HG02885 (cell line): ENCODE data around the gene KLHL25.
"Not testable (repeated sequence)": the region's sequence is repeated elsewhere in the genome, so short reads cannot be mapped to it uniquely, and the experiment has no call there.

Source experiments
- ATAC-seq: cut with Tn5 transposase; IDR thresholded peaks from one replicate; pipeline ENCODE4 v1.9.1; 2021; ENCODE audit warnings: mild to moderate bottlenecking; ENCODE audit not compliant: unreplicated experiment, poor library complexity

Gene KLHL25, protein sequence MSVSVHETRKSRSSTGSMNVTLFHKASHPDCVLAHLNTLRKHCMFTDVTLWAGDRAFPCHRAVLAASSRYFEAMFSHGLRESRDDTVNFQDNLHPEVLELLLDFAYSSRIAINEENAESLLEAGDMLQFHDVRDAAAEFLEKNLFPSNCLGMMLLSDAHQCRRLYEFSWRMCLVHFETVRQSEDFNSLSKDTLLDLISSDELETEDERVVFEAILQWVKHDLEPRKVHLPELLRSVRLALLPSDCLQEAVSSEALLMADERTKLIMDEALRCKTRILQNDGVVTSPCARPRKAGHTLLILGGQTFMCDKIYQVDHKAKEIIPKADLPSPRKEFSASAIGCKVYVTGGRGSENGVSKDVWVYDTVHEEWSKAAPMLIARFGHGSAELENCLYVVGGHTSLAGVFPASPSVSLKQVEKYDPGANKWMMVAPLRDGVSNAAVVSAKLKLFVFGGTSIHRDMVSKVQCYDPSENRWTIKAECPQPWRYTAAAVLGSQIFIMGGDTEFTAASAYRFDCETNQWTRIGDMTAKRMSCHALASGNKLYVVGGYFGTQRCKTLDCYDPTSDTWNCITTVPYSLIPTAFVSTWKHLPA

DNA sequence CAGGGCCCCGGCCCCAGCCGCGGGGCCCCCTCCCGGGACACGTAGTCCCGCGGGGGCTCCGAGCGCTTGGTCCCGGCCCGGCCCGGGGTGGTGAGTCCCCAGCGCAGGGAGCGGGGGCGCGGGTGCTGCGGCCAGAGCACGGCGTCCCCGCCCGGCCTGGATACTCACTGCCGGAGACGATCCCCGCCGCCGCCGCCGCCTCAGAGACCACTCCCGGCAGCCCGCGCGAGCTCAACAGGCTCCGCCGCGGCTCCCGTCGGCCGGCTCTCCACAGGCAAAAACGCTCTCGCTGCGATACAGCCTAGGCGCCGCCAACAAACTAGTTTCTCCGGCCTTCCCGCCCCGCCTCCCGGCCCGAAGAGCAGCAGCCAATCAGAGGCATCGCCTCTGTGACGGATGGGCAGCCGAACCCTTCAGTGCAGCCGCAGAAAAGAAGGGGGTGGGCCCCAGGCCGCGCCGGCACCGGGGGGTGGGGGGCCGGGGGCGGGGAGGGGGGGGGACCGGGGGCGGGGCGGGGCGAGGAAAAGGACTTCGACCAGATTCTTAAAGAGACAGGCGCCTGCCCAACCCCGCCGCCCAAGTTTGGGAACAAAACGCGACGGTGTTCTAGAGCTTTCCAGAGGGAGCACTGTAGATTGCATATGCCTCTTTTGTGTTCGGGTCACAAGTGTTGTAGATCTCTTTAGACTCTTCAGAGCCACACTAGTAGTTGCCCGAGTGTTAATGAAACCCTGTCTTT is at the start of gene KLHL25:
Gene KLHL25 (minus strand): TSS at position 328 of the 739 bp plus-strand sequence. CDS start 25,115 bp downstream, outside the sequence.
- peak; percentile 97 for ATAC-seq

DNA sequence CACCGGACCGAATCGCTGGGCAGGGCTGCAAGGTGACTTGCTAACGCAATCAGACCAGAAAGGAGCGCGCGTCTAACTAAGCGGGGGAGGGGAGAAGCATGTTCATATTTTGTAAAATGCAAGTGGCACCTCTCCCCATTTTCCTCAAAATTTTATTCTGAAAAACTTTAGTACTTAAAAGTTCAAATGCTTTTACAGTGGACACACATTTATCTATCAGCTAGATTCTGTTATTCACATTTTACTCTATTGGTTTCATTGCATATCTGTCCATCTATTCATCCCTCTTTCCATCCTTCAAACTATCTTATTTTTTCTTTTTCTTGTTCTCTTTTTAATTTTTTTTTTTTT is 46.1 kb upstream of the KLHL25 start:
- no peak for ATAC-seq

DNA sequence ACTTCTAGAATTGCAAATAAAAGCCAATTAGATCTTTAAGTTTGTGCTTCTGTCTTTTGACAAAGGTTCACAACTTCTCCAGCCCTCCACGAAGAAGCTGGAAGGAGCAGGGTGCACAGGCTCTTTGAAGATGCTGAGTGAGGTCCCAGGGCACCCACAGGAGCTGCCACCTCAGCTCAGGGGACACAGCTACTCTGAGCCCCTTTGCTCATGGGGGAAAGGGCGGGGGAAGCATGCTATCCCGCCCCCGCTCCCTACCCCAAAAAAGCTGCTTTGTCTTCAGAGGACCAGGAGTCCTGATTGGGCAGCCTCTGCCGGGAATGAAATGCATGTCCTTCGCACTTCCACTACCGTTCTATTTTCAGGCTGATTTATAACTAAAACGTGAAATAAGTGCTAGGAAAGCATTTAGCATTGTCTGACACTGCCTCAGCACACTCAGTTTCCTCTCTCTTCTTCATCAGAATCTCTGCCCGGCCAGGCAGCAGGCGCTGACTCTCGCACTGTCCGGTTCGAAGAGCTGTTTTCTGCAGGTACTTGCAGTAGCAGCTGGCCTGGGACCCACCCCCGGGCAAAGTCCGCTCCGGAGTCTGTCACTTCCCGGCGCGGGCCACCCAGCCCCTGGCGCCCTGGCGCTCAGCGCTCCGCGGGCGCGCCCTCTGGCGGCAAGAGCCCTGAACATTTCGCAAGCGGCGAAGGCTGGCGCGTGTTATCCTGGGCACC is 45.5 kb upstream of the KLHL25 start:
- ATAC-seq: peak; percentile 99

DNA sequence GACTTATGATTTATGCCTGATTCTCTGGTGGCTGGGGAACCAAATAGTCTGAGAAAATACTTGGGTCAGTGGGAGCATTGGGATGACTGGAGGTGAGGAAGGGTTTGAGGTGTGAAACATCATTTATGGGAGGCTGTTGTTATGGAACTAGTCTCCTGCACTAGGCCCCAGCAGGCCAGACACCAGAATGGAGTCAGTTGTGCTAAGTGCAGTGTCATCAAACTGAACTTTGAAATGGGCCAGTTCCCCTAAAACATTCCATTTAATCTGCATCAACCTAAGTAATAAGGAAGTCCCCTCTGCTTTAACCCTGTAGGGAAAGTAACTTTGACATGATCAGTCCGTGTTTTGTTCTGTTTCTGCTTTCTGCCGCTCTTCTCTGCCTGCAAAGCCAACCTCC is 44.9 kb upstream of the KLHL25 start:
- no peak for ATAC-seq

DNA sequence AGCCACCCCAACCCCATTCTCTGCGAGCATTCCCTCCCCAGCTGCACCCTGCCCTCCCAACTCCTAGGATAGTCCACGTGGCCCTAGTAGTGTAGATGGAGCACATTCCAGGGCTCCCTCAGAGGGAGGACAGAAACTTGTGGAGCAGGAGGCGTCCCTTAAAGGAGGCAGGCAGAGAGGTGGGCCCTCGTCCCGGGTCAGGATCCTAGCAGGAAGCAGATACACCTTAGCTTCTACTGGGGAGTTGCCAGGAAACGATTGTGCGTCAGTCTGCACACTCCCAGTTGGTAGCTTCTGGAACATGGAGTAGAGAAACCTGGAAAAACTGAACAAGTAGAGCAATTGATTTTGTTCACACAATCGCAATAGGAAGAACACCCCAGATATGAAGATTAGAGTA is 43.9 kb upstream of the KLHL25 start:
- ATAC-seq: no peak

DNA sequence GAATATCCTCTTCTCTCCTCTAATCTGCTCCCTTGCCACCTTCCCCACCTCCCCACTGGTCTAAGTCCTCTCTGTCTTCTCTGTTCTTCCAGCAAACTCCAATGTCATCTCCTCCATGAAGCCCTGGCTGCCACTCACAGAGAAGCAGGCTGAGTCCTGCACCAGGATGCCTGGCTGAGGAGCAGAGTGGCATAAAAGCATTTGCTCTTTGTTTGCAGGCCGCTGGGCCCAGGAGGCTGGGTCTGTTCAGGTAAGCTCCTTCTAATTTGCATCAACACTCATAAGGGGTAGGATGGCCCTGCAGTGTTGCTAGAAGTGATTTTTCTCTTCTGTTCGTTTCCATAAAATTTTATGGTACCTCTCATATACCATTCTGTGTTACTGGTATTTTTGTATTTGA is 43.2 kb upstream of the KLHL25 start:
- ATAC-seq: no peak

DNA sequence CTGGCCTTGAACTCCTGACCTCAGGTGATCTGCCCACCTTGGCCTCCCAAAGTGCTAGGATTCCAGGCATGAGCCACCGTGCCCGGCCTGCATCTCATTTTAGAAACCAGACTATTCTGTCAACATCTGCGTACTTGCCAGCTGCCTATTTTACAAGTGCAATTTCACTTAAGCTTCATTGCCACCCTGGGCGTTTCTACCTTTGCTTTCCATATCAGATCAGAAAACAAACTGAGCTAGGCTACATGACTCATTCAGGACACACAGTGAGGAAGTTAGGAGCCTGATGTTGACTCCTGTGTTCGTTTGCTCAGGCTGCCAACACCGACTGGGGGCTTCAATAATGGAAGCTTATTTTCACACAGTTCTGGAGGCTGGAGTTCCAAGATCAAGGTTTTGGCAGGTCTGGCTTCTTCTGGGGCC is 42.3 kb upstream of the KLHL25 start:
- no peak for ATAC-seq

DNA sequence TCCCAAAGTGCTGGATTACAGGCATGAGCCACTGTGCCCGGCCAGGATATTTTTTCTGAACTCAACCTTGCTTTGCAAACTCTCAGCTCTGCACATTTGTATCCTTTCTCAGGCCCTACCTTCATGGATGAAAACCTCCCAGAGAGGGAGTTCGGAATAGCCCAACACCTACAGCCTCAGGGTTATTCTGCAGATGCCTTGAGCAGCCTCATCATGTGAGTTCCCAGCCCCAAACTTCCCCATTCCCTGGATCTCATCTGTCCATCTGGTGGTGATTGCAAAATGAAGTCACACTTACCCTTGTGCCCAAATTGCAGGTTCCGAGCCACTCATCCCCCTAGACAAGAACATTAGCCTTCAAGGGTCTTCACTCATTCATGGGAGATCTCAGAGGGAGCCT is 39.9 kb upstream of the KLHL25 start:
- no peak for ATAC-seq

DNA sequence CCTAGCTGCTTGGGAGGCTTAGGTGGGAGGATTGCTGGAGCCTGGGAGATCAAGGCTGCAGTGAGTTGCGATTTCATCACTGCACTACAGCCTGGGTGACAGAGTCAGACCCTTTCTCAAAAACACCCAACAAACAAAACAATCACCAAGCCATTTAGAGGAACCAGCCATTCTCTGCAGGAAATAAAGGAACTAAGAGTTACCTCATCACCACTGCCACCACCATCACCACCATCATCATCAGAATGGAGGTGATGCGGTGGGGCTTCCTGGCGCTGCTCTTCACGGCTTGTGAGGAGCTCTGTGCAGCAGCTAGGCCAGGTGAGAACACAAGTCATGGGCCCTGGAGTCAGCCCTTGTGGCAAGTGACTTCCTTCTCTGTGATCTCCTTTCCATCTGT is 37.7 kb upstream of the KLHL25 start:
- ATAC-seq: no peak

DNA sequence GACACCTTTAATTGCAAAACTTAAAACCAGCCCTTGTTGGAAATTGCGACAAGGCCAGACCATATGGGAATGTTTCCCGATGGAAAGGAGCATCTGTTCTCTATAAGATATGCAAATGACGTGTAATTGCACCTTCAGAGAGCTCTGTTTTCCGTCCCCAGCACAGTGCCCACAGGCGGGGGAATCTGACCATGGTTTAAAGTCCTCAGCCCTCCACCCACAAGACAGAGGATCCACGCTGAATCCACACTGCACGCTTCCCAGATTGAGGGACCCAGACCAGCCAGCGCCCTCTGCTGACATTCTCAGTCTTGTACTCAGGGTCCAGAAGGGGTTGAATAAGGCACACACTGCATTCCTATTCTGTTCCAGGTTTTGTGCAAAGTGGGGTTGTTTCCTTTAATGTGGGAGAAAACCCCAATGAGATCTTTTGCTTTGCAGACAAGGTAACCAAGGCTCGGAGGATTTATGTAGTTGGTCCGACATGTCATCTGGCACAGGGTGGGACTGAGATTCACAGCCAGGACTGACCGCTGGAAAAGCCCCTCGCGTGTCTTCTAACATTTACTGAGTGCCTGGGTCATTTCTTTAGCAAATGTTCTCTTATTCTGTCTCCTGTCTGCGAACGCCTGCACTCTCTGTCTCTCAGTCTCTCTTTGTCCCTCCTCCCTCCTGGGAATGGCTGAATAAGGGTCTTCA is 36.8 kb upstream of the KLHL25 start:
- ATAC-seq: no peak

DNA sequence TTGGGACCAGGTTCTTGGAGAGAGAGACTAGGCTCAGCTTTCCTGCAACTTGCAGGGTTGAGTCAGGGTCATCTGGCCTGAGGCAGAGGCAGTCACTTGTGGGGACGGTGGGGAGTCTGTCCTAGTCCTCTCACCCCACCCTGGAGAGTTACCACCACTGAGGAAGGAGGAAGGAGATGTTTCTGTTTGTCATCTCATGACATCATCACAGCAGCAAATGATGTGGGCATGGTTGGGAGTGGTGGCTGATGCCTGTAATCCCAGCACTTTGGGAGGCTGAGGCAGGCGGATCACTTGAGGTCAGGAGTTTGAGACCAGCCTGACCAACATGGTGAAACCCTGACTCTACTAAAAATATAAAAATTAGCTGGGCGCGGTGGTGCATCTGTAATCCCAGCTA is 35.0 kb upstream of the KLHL25 start:
- not testable (repeated sequence) for ATAC-seq

DNA sequence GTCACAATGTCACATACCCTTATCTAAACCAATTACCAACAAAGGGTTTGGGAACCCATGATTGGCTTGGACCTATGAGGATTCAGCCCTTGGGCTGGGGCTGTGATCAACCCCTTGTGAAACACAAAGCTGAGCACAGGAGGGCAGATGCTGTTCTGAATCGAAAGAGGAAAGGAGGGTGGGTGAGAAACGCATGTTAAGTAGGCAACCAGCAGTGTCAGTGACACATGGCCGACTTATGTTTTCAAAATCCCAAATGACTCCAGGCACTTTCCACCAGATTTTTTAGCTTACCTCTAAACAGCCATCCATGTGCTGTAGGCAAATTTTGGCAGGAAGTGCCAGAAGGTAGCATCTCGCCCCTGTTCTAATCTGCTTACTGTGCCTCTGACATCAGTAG is 34.1 kb upstream of the KLHL25 start:
- ATAC-seq: peak; percentile 62

DNA sequence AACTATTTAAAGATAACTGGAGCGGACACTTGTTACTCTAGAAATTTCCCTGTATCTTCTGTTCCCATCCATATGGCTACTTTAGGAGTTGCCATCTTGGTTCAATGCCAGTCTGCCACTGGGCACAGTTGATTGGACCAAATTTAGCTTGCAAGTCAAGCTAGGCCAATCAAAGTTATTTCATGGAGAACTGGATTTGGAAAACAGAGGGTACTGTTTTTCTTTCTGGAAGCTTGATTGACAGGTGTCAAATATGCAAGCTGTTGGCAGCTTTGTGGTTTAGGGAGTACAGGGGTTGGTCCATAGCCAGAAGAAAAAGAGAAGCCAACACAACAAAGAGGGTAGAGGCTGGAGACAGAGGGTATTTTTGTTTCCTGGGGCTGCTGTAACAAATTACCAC is 33.4 kb upstream of the KLHL25 start:
- no peak for ATAC-seq

DNA sequence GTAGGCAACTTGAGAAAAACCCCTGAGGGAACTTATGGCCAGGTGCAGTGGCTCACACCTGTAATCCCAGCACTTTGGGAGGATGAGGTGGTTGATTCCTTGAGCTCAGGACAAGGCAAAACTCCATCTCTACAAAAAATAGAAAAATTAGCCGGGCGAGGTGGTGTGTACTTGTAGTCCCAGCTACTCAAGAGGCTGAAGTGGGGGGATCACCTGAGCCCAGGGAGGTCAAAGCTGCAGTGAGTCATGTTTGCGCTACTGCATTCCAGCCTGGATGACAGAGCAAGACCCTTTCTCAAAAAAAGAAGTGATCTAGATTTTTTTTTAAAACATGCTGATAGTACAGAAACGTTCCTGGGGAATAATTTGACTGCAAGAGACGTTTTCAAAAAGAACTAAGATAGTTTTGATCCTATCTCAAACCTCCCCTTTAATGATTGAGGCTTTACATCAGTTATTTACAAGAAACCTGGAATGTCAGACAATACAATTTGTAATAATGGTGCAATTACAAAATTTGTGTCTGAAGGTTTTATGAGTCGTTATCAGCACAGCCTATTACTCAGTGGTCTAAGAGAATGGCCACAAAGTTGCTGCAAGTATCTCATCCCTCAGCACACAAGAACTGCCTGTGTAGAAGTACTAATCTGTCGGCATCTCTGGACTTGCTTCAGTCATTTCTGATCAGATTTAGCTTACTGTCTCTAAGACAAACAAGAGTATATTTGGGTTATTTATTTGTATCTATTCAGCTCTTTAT is 32.2 kb upstream of the KLHL25 start:
- no peak for ATAC-seq

DNA sequence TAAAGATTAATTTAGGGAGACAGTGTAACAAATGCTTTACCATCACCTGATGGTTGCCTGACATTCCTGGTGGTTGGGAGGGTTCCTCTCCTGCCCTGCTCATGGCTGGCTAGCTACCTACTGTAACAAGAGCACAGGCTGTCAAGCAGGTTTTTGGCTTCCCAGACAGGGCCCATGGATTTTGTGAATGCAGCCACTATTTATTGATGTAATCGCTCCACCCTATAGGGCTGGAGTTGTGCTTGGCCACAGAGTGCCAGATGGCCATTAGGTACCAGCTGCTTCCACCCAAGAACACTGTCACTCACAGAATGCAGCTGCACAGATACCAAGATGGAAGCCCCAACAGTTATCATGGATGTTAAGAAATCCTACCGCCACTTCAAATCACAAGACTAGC is 31.0 kb upstream of the KLHL25 start:
- no peak for ATAC-seq

DNA sequence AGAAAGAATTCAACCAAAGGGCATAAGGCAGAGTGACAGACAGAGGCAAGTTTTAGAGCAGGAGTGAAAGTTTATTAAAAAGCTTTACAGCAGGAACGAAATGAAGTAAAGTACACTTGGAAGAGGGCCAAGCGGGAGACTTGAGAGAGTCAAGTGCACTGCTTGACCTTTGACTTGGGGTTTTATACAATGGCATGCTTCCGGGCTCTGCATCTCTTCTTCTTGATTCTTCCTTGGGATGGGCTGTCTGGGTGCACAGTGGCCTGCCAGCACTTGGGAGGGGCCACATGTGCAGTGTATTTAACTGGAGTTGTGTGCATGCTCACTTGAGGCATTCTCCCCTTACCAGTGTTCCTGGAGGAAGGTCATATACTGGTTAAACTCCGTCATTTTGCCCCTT is 30.4 kb upstream of the KLHL25 start:
- no peak for ATAC-seq

DNA sequence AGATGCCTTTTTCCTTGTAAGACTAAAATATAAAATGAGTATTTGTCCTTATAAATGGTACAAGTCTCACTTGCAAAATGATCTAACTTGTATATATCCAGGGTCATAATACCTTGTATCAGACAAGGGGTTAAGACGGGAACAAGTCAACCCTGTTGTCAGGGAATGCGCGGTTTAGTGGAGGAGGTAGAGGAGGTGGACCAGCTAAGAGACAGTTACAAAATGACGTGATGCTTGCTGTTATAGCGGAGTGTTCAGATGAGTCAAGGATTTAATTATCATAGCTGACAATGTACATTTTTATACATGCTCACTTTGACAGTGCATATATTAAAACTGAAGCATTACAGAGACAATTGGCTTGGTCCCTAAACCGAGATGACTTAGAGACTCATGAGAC is 26.8 kb upstream of the KLHL25 start:
- ATAC-seq: no peak

DNA sequence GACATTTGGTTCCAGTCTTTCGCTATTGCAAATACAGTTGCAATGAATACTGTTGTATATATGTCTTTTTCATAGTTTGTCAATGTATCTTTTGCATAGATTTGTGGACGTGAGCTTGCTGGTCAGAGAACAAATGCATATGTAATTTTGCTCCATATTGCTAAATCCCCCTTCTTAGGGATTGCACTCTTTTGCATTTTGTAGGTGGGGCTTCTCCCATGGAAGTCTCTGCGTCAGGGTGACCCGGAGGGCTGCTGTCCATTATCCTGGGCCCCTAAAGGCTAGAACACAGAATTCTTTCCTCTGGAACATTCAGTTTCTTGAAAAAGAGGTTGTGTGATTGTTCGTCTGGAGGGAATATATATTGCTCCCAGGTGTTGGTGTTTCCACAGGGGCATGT is 25.2 kb upstream of the KLHL25 start:
- ATAC-seq: no peak

DNA sequence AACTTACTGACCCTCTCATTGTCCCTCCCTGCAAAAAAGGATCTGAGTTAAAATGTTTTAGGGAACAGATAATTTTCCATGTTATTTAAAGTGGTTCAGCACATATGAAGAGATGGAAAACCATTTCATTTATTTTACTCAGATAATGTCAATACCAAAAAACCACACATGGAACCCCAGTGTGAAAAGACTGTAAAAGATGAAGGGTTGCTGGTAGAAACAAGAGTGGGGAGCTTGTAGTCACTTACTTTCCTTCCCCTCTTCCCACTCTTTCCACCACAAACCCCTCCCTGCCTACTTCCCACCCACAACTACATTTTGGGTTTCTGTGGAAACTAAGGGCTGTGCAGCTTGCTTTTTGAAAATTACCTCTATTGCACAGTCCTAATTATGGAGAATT is 18.5 kb upstream of the KLHL25 start:
- ATAC-seq: no peak

DNA sequence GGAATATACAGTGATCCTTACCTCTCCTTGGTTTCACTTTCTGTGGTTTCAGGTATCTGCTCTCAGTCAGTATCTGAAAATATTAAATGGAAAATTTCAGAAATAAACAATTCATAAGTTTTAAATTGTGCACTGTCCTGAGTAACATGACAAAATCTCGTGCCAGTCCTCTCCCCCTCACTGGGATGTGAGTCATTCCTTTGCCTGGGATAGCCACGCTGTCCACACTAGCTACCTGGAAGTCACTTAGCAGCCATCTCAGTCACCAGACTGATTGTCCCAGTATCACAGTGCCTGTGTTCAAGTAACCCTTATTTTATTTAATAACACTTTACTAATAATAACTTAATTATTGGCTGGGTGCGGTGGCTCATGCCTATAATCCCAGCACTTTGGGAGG is 15.3 kb upstream of the KLHL25 start:
- ATAC-seq: no peak
